NCI-H69 (cell line): Measurements from ENCODE around the gene SRP72.

ENCODE experiments used
- DNase-seq: peaks from one replicate; lab custom pipeline; 2025; lab: John Stamatoyannopoulos, UW

SRP72 gene

GRCh38 chr4:56550642-56551041 is 83.2 kb downstream of the SRP72 start:
- no peak for DNase-seq

DNA sequence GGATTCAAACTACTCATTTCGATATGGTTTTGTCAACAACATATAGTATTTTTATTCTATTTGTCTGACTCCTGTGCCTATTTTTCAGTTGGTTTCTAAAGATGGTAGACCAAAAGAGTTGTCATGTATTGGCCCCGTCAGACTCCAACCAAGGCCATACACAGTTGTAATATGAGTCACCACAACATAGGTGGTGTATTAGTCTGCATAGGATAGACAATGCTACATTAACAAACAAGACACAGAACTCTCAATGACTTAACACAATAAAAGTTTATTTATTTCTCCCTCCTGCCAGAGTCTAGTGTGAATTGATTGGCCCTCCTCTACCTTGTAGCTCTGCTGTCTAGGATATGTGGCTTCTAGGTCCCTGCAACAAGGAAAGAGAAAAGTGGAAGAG is 84.1 kb downstream of the SRP72 start:
- no peak for DNase-seq

DNA sequence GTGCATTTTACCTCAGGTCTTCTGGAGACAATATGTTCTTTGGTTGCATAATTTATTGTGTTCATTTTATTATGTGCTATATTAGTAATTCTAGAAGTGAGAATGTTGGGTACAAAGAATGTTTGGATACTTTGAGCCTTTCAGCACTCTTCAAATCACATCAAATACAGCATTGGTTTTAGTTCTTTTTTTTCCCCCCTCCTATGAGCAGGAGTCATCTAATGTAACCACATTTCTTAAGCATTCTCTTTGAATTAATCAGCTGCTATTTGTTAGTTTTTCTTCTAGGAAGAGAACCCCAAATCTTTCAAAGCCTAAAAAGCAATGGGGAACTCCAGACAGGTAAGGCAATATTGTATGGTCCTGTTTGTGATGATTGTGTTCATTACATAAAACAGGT is 84.9 kb downstream of the SRP72 start:
- no peak for DNase-seq
